Smooth muscle cell (in vitro differentiated cells): ENCODE results near the gene SHANK1. TPM values are rescaled to one million over a fixed set of nuclear protein-coding genes. Genes with fewer than 3 reads are reported as not detected.

ENCODE experiments used
- DNase-seq: peaks from one replicate; lab custom pipeline; 2025; ENCODE audit not compliant: unreplicated experiment; lab: John Stamatoyannopoulos, UW
- H2AFZ ChIP-seq: fragments of 200-600 bp; sonication (generic); 2 replicates; pipeline ENCODE4 v1.6.0; 2016; ENCODE audit warnings: antibody characterized with exemption, low read depth, mild to moderate bottlenecking
- H3F3A ChIP-seq: fragments of 200-600 bp; sonication (generic); 2 replicates; pipeline ENCODE4 v1.6.0; 2017; ENCODE audit warnings: antibody characterized with exemption, low read depth
- H3K27ac ChIP-seq: fragments of 200-600 bp; sonication (generic); 2 replicates; pipeline ENCODE4 v1.5.1; 2016; ENCODE audit warnings: low read depth, mild to moderate bottlenecking
- H3K27me3 ChIP-seq: fragments of 200-600 bp; sonication (generic); 2 replicates; pipeline ENCODE4 v1.6.1; 2016; ENCODE audit warnings: low read depth, mild to moderate bottlenecking
- H3K36me3 ChIP-seq: fragments of 200-600 bp; sonication (generic); 2 replicates; pipeline ENCODE4 v1.5.1; 2016; ENCODE audit warnings: low read depth
- H3K4me1 ChIP-seq: fragments of 200-600 bp; sonication (generic); 2 replicates; pipeline ENCODE4 v1.5.1; 2016; ENCODE audit warnings: low read depth
- H3K4me2 ChIP-seq: fragments of 200-600 bp; sonication (generic); 2 replicates; pipeline ENCODE4 v1.6.0; 2016; ENCODE audit warnings: mild to moderate bottlenecking
- H3K4me3 ChIP-seq: fragments of 200-600 bp; sonication (generic); 2 replicates; pipeline ENCODE4 v1.5.1; 2016; ENCODE audit warnings: mild to moderate bottlenecking
- H3K79me2 ChIP-seq: fragments of 200-600 bp; sonication (generic); 2 replicates; pipeline ENCODE4 v1.6.0; 2016; ENCODE audit warnings: low read depth, mild to moderate bottlenecking
- H3K9ac ChIP-seq: fragments of 200-600 bp; sonication (generic); 2 replicates; pipeline ENCODE4 v1.6.0; 2016; ENCODE audit warnings: low read depth
- H3K9me3 ChIP-seq: fragments of 200-600 bp; sonication (generic); replicated peaks from 2 replicates; pipeline ENCODE4 v1.5.1; 2016; ENCODE audit warnings: low read depth
- H4K20me1 ChIP-seq: fragments of 200-600 bp; sonication (generic); 2 replicates; pipeline ENCODE4 v1.6.0; 2016; ENCODE audit warnings: low read depth
- WGBS: methylation state at CpG from one replicate; pipeline ENCODE4 v1.1.7; 2016; ENCODE audit warnings: low lambda C conversion rate; 5-methylcytosine and 5-hydroxymethylcytosine counted together
- polyA plus RNA-seq: library from polyadenylated mRNA; unstranded; fragments of >200 nt; fragmentation: Nextera tagmentation; extraction: Ambion mirVana; gene quantifications from 2 replicates; pipeline ENCODE4 v1.2.1, GENCODE V29; 2016
- total RNA-seq: library from RNA; depleted of rRNA; stranded (reverse); fragments of >200 nt; gene quantifications from 2 replicates; pipeline ENCODE4 v1.2.3, GENCODE V29; 2014
- TF ChIP-seq, protein P1 (sequence below): fragments of 200-600 bp; sonication (generic); IDR thresholded peaks from 2 replicates; pipeline ENCODE4 v1.5.1; 2017; ENCODE audit warnings: borderline replicate concordance, mild to moderate bottlenecking, antibody characterized with exemption; ENCODE audit not compliant: insufficient read depth, poor library complexity, severe bottlenecking

The SHANK1 gene
- total and polyA plus RNA-seq, 2 experiments from 2014 or later: 1.0 to 4.1 TPM

DNA sequence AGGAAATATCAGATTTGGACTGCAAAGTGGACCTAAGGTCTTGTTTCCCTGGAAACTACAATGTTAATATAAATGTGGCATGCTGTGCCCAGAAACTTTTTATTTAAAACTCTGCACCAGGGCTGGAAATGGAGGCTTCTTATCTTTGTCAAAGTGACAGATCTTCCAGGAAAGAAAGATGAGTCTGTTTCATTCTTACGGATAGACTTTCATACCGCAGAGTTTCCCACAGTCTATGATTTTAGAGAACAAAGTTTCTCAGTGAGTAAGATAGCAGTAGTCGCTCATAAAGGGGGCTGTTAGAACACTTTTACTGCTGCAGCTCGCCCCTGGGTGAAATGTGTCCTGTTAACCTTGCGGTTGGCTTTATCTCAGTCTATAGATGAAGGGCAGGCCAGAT is 10.3 kb upstream of the SHANK1 start:
- Histone ChIP-seq H3K36me3 (no peaks in the 10 kb centered on the region), H3K27ac (no peak overlapping the region), H3K4me1 (peaks cover 6% of the 10 kb centered on the region), H3K4me3 (no peak overlapping the region), H2AFZ (no peak overlapping the region), H3F3A (no peaks in the 10 kb centered on the region), H3K4me2 (no peak overlapping the region), H4K20me1 (no peaks in the 10 kb centered on the region), H3K9me3 (no peaks in the 10 kb centered on the region), H3K9ac (no peak overlapping the region), H3K79me2 (peaks cover 8% of the 10 kb centered on the region), H3K27me3 (no peaks in the 10 kb centered on the region)
- WGBS: 78% methylated on average over 5 of the region's 5 CpGs
- TF ChIP-seq, protein P1, sequence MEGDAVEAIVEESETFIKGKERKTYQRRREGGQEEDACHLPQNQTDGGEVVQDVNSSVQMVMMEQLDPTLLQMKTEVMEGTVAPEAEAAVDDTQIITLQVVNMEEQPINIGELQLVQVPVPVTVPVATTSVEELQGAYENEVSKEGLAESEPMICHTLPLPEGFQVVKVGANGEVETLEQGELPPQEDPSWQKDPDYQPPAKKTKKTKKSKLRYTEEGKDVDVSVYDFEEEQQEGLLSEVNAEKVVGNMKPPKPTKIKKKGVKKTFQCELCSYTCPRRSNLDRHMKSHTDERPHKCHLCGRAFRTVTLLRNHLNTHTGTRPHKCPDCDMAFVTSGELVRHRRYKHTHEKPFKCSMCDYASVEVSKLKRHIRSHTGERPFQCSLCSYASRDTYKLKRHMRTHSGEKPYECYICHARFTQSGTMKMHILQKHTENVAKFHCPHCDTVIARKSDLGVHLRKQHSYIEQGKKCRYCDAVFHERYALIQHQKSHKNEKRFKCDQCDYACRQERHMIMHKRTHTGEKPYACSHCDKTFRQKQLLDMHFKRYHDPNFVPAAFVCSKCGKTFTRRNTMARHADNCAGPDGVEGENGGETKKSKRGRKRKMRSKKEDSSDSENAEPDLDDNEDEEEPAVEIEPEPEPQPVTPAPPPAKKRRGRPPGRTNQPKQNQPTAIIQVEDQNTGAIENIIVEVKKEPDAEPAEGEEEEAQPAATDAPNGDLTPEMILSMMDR: no peak
- no peak for DNase-seq

DNA sequence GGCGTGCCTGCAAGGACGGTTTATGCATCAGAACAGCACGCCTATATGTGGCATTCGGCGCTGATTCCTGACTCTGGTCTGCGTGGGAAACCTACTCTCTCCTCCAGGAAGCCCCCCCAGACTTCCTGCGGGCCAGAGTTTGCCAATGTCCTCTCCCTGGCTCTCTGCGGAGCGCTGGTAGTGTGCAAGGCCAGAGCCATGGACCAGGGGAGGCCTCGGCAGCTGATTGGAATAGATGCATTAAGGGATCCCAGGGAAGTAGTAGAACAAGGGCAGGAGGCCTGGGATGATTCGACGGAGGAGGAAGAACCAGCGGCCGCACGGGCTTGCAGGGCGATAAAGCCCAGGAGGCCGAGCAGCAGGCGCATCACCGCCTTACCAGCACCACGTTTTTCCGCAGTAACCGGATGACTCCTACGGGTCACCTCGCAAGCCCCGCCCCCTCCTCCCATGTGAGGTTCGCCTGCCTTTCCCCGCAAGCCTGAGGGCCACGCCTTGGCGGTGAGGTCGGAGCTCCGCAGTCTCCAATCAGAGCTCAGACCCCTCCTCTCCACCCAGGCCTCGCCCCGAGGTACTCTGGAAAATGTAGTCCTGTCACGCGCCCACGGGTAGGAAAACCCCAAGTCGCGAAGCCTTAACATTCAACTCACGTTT is 8.6 kb upstream of the SHANK1 start:
- peak overlapping the region; percentile 22 for H3K4me3 ChIP-seq
- no peak overlapping the region for H3K27ac ChIP-seq
- no peak overlapping the region for H3K9ac ChIP-seq
- H4K20me1 ChIP-seq: no peaks in the 10 kb centered on the region
- peaks cover 14% of the 10 kb centered on the region for H3K4me1 ChIP-seq
- H3K9me3 ChIP-seq: no peaks in the 10 kb centered on the region
- H3K4me2 ChIP-seq: peak overlapping the region; percentile 73
- WGBS: 18% methylated on average over 39 of the region's 39 CpGs
- H3F3A ChIP-seq: no peaks in the 10 kb centered on the region
- no peaks in the 10 kb centered on the region for H3K36me3 ChIP-seq
- no peak overlapping the region for H2AFZ ChIP-seq
- H3K27me3 ChIP-seq: no peaks in the 10 kb centered on the region
- DNase-seq: peak; percentile 23
- TF ChIP-seq, protein P1: no peak
- peaks cover 8% of the 10 kb centered on the region for H3K79me2 ChIP-seq

DNA sequence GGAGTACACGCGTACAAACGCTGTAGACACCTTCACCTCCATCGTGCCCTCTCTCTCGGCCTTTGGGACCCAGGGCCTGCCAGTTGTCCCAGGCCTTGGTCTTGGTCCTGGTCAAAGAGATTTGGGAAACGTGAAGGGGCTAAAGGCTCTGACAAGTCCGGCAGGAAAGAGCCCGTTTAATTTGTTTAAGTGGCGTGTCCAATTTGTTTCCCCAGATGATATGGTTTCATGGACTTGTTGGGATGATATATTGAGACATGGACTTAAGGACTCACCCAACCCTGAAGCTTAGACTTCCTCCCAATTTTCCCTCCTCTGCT is 6.3 kb upstream of the SHANK1 start:
- H2AFZ ChIP-seq: no peak overlapping the region
- H3K27me3 ChIP-seq: no peaks in the 10 kb centered on the region
- peak overlapping the region; percentile 48 for H3K9ac ChIP-seq
- H3K4me2 ChIP-seq: peak overlapping the region; percentile 88
- WGBS: 78% methylated on average over 9 of the region's 9 CpGs
- no peak for DNase-seq
- H3K36me3 ChIP-seq: no peaks in the 10 kb centered on the region
- peaks cover 8% of the 10 kb centered on the region for H3K79me2 ChIP-seq
- H4K20me1 ChIP-seq: no peaks in the 10 kb centered on the region
- H3K27ac ChIP-seq: no peak overlapping the region
- no peaks in the 10 kb centered on the region for H3F3A ChIP-seq
- no peaks in the 10 kb centered on the region for H3K9me3 ChIP-seq
- peaks cover 14% of the 10 kb centered on the region for H3K4me1 ChIP-seq
- TF ChIP-seq, protein P1: no peak
- H3K4me3 ChIP-seq: peak overlapping the region; percentile 53
